HFFc6 (cell line): Measurements from ENCODE around the gene SMIM13. TPM values are rescaled to one million over a fixed set of nuclear protein-coding genes. Genes with fewer than 3 reads are reported as not detected.

Source experiments
- DNase-seq: peaks from one replicate; pipeline ENCODE4 v3.0.0-alpha.2; 2018
- H3K27ac Mint-ChIP-seq: 2 replicates; pipeline ENCODE4 v1.8.0; 2020; ENCODE audit warnings: mild to moderate bottlenecking, mixed read lengths
- H3K27me3 Mint-ChIP-seq: 2 replicates; pipeline ENCODE4 v1.8.0; 2021; ENCODE audit warnings: mild to moderate bottlenecking, moderate library complexity, mixed read lengths; ENCODE audit not compliant: insufficient read depth
- H3K36me3 Mint-ChIP-seq: 2 replicates; pipeline ENCODE4 v1.8.0; 2021; ENCODE audit warnings: low read depth, mixed read lengths
- H3K4me1 Mint-ChIP-seq: 2 replicates; pipeline ENCODE4 v1.8.0; 2020; ENCODE audit warnings: low read depth, mixed read lengths
- H3K4me3 Mint-ChIP-seq: 2 replicates; pipeline ENCODE4 v1.8.0; 2020; ENCODE audit warnings: mild to moderate bottlenecking, moderate library complexity, mixed read lengths
- H3K9me3 Mint-ChIP-seq: 2 replicates; pipeline ENCODE4 v1.8.0; 2020; ENCODE audit warnings: mild to moderate bottlenecking, mixed read lengths
- CTCF ChIP-seq: fragments of 200-600 bp; sonication (generic); IDR thresholded peaks from 2 replicates; pipeline ENCODE4 v1.5.0; 2021; ENCODE audit warnings: antibody characterized with exemption, mild to moderate bottlenecking
- total RNA-seq, 6 experiments: library from RNA; stranded (reverse); fragmentation: NEBNext Ultra II Directional; extraction: Animal tissue kit (Norgen Biotek cat#: 25700); gene quantifications; 2 replicates in 1 of 6; 3 replicates in 5 of 6; pipeline ENCODE4 v1.2.3, GENCODE V29; 2021

The SMIM13 gene
- total RNA-seq, 6 experiments from 2014 or later, result 11.9 to 16.5 (median 13.3) TPM

DNA sequence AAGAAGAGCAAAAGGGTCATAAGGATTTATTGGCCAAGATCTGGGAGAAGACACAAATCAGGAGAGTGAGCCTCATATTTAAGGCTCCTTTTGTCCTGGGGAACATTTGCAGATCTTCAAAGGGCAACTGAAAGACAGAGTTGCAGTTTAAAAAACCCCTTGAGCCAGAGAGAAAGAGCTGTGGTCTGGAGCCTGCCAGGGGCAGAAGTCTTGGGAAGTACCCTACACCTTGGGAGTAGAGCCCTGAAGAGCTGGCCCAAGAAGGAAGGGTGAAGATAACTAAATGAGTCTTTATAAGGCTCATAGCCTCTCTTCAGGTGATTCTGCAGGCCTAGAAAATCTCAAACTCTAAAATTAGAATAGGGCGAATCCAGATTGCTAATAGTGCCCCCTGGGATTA, 57.9 kb downstream of the SMIM13 start:
- H3K4me3 Mint-ChIP-seq, result no peak overlapping the region
- no peak for TF ChIP-seq CTCF

GRCh38 chr6:11152581-11152980, 58.9 kb downstream of the SMIM13 start:
- DNase-seq, result no peak
- H3K36me3 Mint-ChIP-seq, result peaks cover 12% of the 10 kb centered on the region
- no peak overlapping the region for H3K4me3 Mint-ChIP-seq
- H3K27ac Mint-ChIP-seq, result no peak overlapping the region
- TF ChIP-seq CTCF, result no peak
- no peaks in the 10 kb centered on the region for H3K4me1 Mint-ChIP-seq
- no peaks in the 10 kb centered on the region for H3K9me3 Mint-ChIP-seq
- no peaks in the 10 kb centered on the region; the same call in 1 of the 2 replicates for H3K27me3 Mint-ChIP-seq

More for the DNA sequence above, 57.9 kb downstream of the SMIM13 start:
- Mint-ChIP-seq H3K27ac (no peak overlapping the region), H3K4me1 (no peaks in the 10 kb centered on the region), H3K9me3 (no peaks in the 10 kb centered on the region), H3K36me3 (peaks cover 12% of the 10 kb centered on the region), H3K27me3 (no peaks in the 10 kb centered on the region; the same call in 1 of the 2 replicates)
- DNase-seq, result no peak

- Mint-ChIP-seq H3K27ac (no peak overlapping the region), H3K27me3 (no peaks in the 10 kb centered on the region; the same call in 1 of the 2 replicates), H3K4me3 (no peak overlapping the region), H3K9me3 (no peaks in the 10 kb centered on the region), H3K4me1 (no peaks in the 10 kb centered on the region), H3K36me3 (peaks cover 12% of the 10 kb centered on the region)
- no peak for TF ChIP-seq CTCF
- DNase-seq, result no peak
Measured at GRCh38 chr6:11153447-11153846, 59.8 kb downstream of the SMIM13 start.

DNA sequence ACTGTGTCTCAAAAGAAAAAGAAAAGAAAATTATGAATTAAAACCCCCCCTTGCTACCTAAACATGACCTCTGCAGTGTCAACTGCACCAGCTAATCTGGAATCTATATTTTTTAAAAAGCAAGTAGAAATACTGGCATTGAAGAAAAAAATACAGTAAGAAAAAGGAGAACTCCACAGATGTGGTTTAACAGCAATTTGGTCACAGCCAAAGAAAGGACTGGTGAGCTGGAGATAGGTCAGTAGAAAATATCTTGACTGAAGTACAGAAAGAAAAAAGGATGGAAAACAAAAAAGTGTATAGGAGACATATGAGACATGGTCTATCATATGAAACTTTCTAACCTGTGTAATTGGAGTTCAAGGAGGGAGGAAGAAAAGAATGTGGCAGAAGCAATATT, 62.0 kb downstream of the SMIM13 start:
- Mint-ChIP-seq H3K4me3 (no peak overlapping the region), H3K36me3 (peaks cover 12% of the 10 kb centered on the region), H3K9me3 (no peaks in the 10 kb centered on the region), H3K4me1 (peaks cover 2% of the 10 kb centered on the region), H3K27ac (no peak overlapping the region), H3K27me3 (no peaks in the 10 kb centered on the region; the same call in 1 of the 2 replicates)
- TF ChIP-seq CTCF, result no peak
- DNase-seq, result no peak

DNA sequence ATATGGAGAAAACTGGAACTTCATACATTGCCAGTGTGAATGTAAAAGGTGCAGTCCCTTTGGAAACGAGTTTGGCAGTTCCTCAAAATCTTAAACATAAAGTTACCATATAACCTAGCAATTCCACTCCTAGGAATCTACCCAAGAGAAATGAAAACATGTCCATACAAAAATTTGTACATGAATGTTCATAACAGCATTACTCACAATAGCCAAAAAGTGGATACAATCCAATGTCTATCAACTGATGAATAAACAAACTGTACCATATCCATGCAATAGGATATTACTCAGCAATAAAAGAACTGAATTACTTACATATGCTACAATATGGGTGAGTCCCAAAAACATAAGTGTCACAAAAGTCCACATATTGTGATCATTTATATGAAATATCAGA, 66.6 kb downstream of the SMIM13 start:
- H3K9me3 Mint-ChIP-seq, result no peaks in the 10 kb centered on the region
- DNase-seq, result no peak
- no peak overlapping the region for H3K27ac Mint-ChIP-seq
- no peaks in the 10 kb centered on the region for H3K36me3 Mint-ChIP-seq
- H3K27me3 Mint-ChIP-seq, result no peaks in the 10 kb centered on the region; the same call in 1 of the 2 replicates
- peaks cover 16% of the 10 kb centered on the region for H3K4me1 Mint-ChIP-seq
- no peak overlapping the region for H3K4me3 Mint-ChIP-seq
- no peak for TF ChIP-seq CTCF
